ENCODE measurements around the gene METTL4.

METTL4 gene

DNA sequence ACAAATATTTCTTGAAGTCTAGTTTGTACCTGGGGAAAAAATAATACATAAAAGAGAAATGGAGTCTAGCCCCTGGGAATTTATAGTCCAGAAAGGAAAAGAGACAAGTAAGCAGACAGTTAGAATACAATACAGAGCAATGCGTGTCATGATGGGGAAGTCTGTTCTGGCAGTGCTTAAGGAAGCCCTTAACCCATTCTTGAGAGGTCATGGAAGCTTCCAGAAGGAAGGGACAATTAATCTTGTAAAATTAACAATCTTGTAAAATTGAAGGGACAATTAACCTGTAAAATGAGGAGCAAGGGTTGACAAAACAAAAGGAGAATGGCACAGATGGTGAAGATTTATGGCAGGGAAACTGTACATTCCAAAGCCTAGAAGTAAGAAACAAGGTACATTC is 66.7 kb downstream of the METTL4 start:
- DNase-seq = no peak
- no peaks in the 10 kb centered on the region for H3K36me3 ChIP-seq
- no peaks in the 10 kb centered on the region for H3K4me1 ChIP-seq
- TF ChIP-seq, protein P1, sequence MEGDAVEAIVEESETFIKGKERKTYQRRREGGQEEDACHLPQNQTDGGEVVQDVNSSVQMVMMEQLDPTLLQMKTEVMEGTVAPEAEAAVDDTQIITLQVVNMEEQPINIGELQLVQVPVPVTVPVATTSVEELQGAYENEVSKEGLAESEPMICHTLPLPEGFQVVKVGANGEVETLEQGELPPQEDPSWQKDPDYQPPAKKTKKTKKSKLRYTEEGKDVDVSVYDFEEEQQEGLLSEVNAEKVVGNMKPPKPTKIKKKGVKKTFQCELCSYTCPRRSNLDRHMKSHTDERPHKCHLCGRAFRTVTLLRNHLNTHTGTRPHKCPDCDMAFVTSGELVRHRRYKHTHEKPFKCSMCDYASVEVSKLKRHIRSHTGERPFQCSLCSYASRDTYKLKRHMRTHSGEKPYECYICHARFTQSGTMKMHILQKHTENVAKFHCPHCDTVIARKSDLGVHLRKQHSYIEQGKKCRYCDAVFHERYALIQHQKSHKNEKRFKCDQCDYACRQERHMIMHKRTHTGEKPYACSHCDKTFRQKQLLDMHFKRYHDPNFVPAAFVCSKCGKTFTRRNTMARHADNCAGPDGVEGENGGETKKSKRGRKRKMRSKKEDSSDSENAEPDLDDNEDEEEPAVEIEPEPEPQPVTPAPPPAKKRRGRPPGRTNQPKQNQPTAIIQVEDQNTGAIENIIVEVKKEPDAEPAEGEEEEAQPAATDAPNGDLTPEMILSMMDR (IDR thresholded peaks at IDR 0.05; ENCODE audit: low read depth, low read length) = no peak
- no peak overlapping the region for H3K4me3 ChIP-seq (ENCODE audit: low read depth, low read length)
- no peaks in the 10 kb centered on the region for H3K27me3 ChIP-seq
- no peaks in the 10 kb centered on the region for H3K9me3 ChIP-seq

DNA sequence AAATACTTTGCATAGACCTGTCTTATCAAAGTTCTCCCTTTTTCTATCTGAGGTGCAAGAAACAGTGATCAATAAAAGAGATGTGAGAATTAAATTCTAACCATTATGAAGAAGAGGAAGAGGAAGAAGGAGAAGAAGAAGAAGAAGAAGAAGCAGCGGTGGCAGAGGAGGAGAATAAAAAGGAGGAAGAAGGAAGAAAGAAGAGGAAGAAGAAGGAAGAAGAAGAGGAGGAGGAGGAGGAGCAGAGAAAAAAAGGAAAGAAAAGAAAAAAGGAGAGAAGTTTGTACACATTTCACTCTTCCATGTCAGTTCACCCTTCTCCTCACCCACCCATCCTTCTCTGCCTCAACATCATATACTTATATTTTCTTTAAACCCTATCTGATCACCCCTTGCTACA is 68.4 kb downstream of the METTL4 start:
- no peaks in the 10 kb centered on the region for H3K27me3 ChIP-seq
- H3K9me3 ChIP-seq = no peaks in the 10 kb centered on the region
- TF ChIP-seq, protein P1 (IDR thresholded peaks at IDR 0.05; ENCODE audit: low read depth, low read length) = no peak
- H3K36me3 ChIP-seq = no peaks in the 10 kb centered on the region
- no peak overlapping the region for H3K4me3 ChIP-seq (ENCODE audit: low read depth, low read length)
- H3K4me1 ChIP-seq = no peaks in the 10 kb centered on the region
- DNase-seq = no peak

DNA sequence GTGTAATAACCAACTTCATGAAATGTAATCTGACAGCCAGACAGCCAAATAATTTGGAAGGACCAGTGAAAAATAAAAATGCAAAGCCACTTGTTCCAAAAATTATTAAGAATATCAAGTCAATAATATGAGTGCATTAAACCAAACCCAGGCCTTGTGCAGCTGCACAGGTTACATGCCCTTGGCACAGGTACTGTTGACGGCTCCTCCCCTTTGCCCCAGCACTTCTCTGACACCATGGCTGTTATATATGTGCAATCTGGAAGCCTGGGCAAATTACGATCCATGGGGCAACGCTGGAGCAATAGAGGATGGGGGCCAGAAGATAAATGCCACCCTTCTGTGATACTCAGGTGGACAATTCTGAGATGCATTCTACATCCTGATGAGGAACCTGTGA is 68.9 kb downstream of the METTL4 start:
- Histone ChIP-seq H3K4me3 (ENCODE audit: low read depth, low read length) (no peak overlapping the region), H3K9me3 (no peaks in the 10 kb centered on the region), H3K4me1 (no peaks in the 10 kb centered on the region), H3K27me3 (no peaks in the 10 kb centered on the region), H3K36me3 (no peaks in the 10 kb centered on the region)
- DNase-seq = no peak
- TF ChIP-seq, protein P1 (IDR thresholded peaks at IDR 0.05; ENCODE audit: low read depth, low read length) = no peak

DNA sequence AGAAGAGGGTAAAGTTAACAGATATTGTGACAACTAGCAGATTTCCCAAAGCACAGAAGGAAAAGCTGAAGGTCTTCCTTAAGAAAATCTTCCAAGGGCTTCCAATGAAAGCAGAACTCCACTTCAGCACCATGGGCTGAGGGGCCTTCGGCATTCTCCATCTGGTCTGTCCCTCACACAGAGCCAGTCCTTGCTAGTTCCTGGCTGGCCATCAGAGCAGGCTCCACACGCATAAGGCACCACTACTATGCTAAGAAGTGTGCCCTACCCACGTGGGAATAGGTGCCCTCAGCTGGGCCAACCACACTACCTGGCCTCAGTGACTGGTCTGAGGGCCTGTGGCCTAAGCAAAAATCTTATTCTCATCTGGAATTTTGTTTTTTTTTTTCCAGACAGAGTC is 73.5 kb downstream of the METTL4 start:
- Histone ChIP-seq H3K4me3 (ENCODE audit: low read depth, low read length) (no peak overlapping the region), H3K4me1 (no peaks in the 10 kb centered on the region), H3K36me3 (no peaks in the 10 kb centered on the region), H3K9me3 (no peaks in the 10 kb centered on the region), H3K27me3 (no peaks in the 10 kb centered on the region)
- TF ChIP-seq, protein P1 (IDR thresholded peaks at IDR 0.05; ENCODE audit: low read depth, low read length) = no peak
- no peak for DNase-seq

DNA sequence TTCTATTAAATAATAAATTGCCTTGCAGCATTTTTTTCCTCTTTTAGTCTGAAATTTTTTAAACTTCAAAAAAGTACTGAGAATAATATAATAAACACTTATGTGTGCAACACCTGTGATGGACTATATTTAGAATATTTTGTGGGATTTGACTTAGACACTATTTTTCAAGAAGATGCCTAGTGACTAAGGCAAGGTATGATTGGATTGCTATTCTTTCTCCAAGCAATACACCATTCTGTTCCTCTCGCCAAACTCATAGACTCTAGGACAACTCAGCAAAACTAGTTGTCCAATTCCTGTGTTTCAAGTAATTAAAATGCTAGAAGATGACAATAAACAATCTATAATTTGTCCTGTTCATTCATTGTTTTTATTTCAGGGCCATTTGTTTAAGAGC is 75.9 kb downstream of the METTL4 start:
- Histone ChIP-seq H3K36me3 (no peaks in the 10 kb centered on the region), H3K27me3 (no peaks in the 10 kb centered on the region), H3K4me3 (ENCODE audit: low read depth, low read length) (no peak overlapping the region), H3K4me1 (no peaks in the 10 kb centered on the region), H3K9me3 (no peaks in the 10 kb centered on the region)
- no peak for DNase-seq
- TF ChIP-seq, protein P1 (IDR thresholded peaks at IDR 0.05; ENCODE audit: low read depth, low read length) = no peak

DNA sequence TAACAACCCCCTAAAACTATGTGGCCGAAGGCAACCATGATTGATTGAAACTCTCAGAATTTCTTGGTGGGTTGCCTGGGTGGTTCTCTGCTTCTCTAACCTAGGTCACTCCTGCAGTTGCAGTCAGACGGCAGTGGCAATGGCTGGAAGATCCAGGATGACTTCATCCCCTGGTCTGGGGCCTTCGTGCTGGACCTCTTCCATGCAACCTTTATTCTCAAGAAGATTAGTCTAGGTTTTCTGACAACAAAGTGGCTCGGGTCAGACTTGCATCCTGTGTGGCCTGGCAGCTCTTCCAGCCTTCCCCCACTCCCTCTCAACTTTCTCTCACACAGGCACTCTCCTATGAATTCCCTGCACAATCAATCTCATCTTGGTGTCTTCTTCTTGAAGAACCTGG is 76.4 kb downstream of the METTL4 start:
- TF ChIP-seq, protein P1 (IDR thresholded peaks at IDR 0.05; ENCODE audit: low read depth, low read length) = no peak
- Histone ChIP-seq H3K9me3 (no peaks in the 10 kb centered on the region), H3K27me3 (no peaks in the 10 kb centered on the region), H3K4me1 (no peaks in the 10 kb centered on the region), H3K4me3 (ENCODE audit: low read depth, low read length) (no peak overlapping the region), H3K36me3 (no peaks in the 10 kb centered on the region)
- DNase-seq = no peak

Measured in BE2C (cell line).